HG03460 (cell line): ENCODE data around the gene UBR4.
"Not testable (repeated sequence)": the region's sequence is repeated elsewhere in the genome, so short reads cannot be mapped to it uniquely, and the experiment has no call there.

Source experiments
- ATAC-seq: cut with Tn5 transposase; IDR thresholded peaks from one replicate; pipeline ENCODE4 v1.9.1; 2021; ENCODE audit not compliant: unreplicated experiment

The UBR4 gene

DNA sequence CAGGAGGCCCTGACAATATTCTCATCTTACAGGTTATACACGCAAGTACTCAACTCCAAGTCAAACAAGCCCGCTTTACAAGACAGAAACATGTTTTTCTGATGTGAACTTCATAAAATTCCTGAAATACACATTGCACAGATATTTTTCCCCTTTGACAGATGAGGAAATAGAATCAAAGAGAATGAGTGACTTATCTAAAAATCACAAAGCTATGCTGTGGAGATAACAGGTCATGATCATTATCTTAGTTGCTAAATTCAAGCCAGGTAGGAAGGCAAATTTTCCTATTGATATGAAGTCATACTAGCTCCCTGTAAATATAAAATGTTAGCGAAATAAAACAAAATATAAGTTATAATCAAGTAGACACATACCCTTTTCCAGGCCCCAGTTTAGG is 18.3 kb downstream of the UBR4 start:
- no peak for ATAC-seq

DNA sequence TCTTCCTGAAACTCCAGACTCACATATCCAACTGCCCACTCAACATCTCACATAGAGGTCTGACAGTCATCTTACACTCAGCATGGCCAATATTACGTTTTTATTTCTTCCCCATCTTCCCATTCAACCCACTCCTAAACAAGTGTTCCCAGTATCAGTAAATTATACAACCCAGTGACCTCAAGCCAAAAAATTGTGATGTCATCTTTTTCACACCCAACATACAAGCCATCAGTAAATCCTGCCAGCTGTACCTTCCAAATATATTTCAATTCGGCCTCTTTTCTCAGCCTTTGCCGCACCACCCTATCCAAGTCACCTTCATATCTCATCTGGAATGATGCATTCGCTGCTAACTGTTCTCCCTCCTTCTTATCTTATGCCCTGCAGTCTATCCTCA is 19.6 kb downstream of the UBR4 start:
- ATAC-seq: no peak

DNA sequence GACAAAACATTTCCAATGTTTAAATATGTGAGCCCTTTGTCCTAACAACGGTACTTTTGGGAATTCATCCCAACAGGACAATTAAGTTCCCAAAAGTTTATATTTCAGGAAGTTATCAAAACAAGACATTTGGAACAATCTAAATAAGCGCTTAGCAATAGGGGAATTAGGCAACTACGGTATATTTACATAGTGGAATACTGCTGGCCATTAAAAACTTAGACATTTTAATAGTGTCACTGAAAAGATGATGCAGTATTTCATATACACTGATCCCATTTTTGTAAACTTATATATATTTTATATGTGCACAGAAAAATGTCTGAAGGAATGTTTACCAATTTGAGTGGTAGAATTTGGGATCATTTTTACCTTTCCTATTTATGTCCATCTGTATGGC is 20.8 kb downstream of the UBR4 start:
- ATAC-seq: no peak

DNA sequence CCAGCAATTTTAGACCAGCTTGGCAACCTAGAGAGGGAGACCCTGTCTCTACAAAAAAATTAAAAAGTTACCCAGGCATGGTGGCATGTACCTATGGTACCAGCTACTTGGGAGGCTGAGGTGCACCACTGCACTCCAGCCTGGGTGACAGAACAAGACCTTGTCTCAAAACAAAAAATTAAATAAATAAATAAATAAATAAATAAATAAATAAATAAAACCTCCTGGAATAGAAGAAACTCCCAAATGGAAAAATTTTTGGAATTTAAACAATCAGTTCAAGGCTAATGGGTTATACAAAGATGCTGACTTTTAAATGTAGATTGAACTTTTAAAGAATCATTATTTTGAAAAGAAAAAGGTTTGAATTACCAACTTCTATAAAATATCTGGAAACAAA is 22.2 kb downstream of the UBR4 start:
- no peak for ATAC-seq

DNA sequence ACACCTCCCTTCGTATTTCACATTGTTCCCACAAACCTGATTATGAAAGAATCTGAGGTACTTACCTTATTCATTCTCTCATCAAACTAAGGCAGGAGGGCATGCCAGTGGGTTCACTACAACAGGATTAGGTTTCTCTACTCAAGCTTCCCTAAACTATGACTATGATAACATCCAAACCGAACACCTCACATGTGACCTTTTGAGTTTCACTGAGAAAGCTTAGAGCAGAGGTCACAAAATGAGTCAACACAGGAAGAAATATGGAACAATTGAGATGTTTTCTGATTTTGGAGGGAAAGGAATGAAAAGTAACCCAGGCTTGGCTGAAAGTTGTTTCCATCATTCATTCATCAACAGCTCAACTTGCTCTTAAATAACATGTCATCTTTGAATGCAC is 24.1 kb downstream of the UBR4 start:
- no peak for ATAC-seq

DNA sequence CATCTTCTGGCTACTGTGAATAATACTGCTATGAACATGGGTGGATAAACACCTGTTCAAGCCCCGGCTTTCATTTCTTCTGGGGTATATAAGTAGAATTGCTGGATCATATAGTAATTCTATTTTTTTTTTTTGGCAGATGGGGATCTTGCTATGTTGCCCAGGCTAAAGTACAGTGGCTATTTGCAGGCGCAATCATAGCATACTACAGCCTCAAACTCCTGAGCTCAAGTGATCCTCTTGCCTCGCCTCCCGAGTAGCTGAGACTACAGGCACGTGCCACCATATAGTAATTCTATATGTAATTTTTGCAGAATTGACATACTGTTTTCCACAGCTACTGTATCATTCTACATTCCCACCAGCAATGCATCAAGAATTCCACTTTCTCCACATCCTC is 27.8 kb downstream of the UBR4 start:
- no peak for ATAC-seq

DNA sequence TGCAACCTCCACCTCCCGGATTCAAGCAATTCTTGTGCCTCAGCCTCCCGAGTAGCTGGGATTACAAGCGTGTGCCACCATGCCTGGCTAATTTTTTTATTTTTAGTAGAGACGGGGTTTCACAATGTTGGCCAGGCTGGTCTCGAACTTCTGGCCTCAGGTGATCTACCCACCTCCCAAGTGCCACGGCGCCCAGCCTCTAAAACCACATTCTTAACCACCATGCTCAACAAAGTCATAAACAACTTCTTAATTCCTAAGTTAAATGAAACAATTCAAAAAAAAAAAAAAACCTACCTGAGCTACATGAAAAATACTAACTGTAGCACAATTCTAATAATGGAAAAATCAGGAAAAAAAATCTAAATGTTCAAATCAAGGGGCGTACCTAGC is 29.8 kb downstream of the UBR4 start:
- ATAC-seq: not testable (repeated sequence)

DNA sequence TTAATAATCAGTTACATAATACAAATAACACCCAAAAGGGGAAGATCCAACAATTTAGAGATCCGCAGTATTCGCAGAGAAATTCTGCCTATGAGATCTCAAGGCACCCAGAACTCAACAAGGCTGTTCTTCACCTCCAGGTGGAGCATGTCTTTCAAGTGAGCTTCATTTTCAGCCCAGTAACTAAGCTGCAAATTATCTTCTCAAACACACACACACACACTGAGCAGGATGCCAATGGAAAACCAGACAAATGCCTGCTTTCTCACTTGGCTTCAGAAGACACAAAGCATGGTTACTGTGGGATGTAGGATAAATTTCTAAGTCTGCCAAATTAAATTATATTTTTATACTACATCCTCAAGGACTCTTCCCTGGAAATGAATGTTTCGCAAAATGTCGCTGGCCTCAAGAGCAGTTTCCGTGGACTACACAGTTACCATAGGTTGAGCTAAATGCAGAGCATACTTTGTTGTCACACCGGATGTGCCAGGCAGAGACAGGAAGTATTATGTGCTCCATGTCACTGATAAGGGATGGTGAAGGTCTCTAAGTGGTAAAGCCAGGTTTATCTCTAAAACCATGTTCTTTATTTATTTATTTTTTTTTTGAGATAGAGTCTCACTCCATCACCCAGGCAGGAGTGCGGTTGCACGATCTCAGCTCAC is 30.3 kb downstream of the UBR4 start:
- ATAC-seq: no peak

DNA sequence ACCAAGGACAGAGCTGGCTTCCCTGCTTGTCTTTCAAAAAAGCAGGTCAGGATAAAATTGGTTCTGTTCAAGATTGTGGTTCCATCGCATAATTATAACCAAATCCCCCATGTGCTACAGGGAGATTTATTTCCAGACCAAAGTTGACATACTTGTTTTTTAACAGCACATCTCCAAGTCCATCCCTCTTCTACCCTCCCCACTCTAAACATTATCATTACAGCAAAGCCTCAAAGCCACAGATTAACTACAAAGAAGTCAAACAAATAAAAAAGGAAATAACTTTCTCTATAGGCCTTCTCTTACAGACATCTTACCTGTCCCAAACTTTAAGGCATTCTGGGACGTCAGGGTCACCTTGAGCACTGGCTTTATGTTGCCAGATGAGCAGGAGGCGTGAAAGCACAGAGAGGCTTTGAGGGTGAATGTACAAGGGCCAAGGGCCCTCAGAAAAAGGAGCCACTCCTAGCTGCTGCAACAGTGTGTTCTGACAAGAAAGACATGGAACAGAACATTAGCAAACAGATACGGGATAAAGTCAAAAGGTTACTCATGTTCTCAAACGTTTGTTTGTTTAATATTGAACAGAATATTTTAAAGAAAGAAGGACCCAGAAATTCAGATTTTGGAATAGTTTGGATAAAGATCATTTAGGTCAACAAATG is 31.2 kb downstream of the UBR4 start:
- no peak for ATAC-seq

DNA sequence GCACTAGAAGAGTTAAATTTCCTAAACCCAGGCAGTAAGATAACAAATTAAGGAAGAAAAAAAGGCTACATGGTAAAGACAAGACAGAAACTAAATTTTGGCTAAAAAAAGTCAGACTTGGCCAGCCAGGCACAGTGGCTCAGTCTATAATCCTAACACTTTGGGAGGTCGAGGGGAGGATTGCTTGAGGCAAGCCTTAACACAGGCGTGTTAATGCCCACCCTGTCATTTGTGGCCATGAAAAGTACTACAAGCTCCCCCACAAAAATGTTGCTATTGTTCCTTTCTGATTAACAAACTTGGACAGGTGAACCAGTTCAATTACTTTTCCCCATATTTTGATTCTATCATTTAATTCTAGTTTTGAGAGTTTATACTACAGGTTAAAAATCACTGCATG is 32.3 kb downstream of the UBR4 start:
- ATAC-seq: no peak

DNA sequence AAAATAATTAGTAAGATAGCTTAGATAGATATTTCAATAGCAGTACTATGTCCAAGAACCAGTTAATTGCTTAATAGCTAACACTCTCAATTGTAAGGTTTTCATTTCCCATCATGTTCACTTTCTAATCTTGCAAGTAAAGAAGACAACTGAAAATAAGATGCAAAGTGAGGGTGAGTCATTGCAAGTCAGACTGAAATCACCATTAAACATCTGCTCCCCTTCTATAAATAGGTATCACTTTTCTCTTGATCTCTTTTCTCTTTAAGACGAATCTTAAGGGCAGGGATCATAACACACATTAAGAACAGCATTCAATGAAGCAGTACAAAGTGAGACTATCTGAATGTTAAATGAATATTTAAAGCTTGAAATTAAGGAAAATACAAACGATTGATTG is 40.4 kb downstream of the UBR4 start:
- ATAC-seq: no peak

DNA sequence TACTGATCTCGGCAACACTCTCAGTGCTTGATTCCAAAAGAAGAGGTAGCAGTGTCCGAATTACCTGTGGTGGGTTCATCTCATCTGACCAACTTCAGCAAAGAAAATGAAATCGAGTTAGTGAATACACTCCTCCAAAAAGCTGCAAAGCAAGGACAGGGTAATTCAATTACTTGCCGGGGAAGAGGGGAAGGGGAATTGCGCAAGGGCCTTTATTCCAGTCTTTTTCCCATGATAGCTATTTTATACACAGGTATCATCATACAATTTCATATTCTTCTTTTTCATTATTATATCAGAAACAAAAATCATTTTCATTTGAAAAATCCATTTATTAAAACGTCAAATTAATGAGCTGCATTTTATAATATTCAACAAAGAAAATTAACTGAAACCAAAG is 42.9 kb downstream of the UBR4 start:
- ATAC-seq: no peak

DNA sequence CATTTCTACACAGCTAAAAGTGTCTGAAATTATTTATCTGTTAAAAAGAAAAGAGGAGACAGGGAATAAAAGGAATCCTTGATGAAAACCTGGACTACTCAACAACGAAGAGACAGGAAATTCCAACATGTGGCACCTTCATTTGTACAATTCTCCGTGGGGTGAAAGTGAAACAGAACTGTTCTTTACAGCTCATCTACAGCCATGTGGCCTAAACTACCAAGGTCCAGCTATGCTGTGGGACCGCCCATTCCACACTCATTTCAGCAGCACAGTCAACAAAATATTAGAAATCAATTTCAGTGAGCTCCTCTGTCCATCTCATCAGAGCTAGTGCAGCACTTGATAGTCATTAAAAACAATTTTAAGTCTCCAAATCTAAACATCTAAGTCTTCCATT is 44.0 kb downstream of the UBR4 start:
- no peak for ATAC-seq

DNA sequence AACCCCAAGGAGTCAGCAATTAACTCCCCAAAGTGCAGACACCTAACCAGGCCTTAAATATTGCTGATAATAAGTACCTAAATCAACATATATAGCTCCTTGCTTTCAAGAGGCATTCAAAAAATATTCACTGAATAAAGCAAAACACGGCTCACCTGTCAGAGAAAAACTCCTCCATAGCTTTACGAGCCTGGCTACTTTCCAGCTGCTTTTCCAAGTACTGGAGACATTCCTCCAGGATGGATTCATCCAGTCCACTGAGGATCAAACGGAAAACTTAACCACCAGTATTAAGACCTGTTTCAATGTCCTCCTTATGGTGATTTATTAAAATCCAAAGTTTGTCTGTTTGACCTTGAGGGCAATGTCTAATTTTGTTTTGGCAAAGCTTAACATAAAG is 44.6 kb downstream of the UBR4 start:
- no peak for ATAC-seq

DNA sequence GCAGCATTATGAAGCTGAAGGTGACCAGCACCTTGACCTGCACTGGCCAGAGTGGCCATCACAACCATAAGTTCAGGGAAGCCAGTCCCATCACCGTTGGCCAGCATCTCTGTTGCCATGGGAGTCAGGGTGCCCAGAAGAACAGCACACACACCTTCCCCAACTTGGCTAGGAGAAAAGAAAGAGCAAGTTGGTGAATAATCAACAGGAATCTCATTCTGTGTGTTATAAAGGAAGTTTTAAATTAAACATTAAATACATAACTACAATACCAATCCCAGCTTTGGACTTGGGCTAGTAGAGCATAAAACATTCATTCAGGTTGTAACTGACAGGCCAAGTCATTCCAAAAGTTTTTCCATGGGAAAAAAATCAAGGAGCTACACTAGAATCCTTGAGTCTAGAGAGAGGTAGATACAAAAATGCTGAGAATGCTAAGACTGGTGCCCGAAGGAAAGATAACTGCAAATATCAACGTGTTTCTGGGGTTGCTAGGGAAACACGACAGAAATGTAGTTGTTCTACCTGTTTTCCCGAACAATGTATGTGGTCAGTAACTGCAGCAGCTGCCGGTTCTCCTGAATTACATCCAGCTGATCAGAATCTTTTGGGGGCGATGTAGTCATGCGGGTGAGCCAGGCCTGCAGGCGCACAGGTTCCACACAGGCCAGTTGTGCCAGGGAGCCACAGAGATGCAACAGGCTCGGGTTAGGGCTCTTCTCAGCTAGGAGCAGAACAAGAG is 45.6 kb downstream of the UBR4 start:
- no peak for ATAC-seq

DNA sequence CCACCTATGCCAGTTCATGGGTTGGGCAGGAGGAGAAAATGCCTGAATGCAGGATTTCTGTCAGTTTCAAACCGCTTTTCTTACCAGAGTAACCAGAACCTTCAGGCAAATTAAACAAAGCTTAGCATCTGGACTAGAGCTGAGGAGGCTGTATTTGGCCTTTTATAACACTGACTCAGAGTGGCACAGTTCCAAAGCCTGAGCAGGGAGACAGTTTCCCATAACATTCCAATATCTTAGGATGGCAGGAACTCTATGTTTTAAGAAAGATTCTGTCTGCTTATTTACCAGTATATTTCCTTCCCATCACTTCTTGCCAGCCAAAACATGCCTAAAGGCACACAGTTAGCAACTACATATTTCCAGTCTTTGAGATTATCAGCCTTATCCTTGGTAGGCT is 46.8 kb downstream of the UBR4 start:
- ATAC-seq: no peak

DNA sequence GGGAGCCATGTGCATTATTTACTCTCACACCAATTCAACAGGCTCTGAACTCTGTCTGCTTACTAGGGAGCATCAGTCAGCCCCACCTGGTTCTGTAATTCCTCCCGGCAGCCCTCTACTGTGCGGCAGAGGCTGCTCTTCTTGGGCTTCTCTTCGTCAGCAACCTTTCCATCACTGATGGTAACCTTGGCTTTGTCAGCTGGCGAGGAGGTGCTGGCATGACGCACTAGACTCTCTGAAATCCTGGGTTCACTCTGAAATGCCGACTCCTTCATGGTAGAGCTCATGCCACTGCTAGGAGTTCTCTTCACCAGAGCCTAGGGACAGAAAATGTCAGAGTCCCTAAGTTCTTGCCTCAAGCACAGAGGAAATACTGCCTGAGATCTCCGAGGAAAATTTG is 49.2 kb downstream of the UBR4 start:
- ATAC-seq: no peak

DNA sequence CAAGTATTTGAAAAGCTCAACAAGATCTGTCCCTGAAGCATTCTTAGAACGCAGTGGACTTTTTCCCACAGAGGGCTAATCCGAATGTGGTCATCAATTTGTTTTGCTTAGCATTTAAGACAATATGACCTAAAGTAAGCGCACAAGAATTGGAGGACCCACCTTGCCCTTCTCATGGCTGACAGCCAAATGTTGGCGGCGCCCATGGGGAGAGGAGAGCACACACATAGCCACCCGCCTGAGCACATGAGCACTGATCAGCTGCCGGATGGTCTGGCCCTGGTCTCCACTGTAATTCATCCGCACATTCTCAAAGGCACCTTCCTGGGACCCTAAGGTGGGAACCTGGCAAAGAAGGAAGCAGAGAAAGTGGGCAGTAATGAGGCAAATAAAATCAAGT is 52.4 kb downstream of the UBR4 start:
- ATAC-seq: no peak

DNA sequence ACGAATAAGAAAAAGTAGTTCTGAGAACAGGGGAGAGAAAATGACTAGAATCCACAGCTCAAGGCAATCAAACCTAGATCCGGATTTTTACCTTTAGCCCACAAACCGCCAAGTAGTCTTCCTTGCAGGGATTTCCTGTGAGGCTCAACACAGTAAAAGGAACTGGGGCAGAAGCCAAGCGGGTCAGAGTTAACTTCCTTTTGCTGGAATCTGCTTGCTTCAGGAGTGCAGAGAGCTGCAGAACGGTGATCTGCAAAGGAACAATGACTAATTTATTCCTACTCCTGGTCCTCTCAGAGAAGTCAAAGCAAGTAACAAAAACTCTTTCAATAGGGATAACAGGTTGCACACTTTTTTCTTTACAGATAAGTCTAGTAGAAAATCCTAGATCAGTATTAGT is 53.4 kb downstream of the UBR4 start:
- ATAC-seq: no peak

DNA sequence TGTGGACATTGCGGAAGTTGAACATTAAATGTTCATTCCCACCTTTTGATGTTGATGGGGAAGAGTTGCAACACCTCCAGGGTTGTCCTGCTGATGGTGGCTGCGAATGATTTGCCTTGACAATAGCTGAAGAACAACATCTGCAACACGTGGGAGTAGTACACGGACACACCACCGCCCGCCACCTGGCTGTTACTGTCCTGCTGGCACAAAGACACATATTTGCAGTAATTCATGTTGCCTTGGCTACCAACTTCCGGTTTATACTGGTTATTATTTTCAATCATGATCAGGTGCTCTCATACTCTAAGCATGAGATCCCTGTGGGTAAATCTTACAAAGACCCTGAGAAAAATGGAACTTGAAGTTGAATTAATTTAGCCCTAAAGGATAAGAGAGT is 55.2 kb downstream of the UBR4 start:
- ATAC-seq: no peak

DNA sequence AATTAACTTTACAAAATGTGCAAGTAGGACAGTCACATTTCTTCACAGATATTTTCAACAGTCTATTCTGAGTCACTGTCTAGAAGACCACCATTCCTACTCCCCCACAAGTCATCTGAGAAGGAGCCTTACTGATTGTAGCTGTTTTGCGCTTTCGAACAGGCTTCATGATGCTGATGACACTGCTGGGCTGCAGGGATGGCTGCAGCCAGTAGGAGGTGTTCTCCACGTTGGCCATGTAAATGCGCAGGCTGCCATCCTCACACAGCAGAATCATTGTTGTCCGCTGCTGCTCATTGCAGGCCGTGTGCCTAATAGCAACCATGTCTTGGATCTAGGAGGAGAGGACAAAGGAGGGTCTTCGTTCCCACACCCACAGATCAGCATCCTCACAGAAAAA is 56.9 kb downstream of the UBR4 start:
- no peak for ATAC-seq

DNA sequence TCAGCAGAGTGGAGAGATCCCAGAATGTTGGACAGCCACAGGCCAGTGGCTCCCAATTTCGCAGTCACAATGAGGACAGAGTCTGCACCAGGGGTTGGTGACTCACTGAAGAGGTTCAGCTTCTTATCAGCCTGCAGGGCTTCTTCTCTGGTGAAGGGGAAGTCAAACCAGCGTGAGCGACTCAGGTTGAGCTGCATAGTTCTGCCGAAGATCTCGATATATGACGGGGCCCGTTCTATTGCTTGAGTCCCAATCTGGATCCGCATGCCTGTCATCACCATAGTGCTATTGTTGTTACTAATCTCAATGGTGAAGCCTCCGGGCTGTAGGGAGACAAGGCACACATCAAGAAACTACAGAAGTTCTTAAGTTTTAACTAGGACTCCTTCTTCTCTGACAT is 58.5 kb downstream of the UBR4 start:
- ATAC-seq: no peak

DNA sequence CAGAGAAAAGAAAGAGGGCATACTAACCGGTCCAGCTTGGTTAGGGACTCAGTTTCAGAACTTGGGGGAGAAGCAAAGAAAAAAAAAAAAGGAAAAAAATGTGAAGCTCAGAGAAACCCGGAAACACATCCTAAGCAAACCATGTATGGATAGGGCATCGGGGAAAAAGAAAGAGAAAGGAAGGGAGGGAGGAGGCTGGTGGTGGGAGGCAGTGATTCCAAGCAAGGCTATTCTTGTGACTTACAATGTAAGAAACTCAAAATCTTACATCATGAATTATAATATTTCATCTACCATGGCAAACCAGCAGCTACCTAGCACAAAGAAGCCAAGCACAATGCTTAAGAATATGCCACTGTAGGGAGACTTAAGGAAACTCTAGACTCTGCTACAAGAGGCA is 60.3 kb downstream of the UBR4 start:
- ATAC-seq: no peak
